Lower leg skin (tissue), 4 donors: ENCODE data around the gene CLEC1A. TPM values are rescaled to one million over a fixed set of nuclear protein-coding genes. Genes with fewer than 3 reads are reported as not detected.

Experiments used
- DNase-seq, 2 donors: peaks; one replicate each; pipeline ENCODE4 v3.0.0-alpha.2; 2019; ENCODE audit warnings: low spot score in 2 of 2
- H3K4me3 ChIP-seq: fragments of 200-600 bp; sonication (generic); 2 replicates; pipeline ENCODE4 v1.5.1; 2017; ENCODE audit warnings: mild to moderate bottlenecking, low read depth; ENCODE audit not compliant: poor library complexity, severe bottlenecking
- CTCF ChIP-seq, 3 donors: fragments of 450-650 bp; IDR thresholded peaks; one replicate each; pipeline ENCODE4 v1.5.1; 2016; ENCODE audit warnings: antibody characterized with exemption in 3 of 3, mild to moderate bottlenecking in 3 of 3, moderate library complexity in 2 of 3
- POLR2A ChIP-seq, 2 donors: fragments of 450-650 bp; IDR thresholded peaks; one replicate each; pipeline ENCODE4 v1.6.1; 2016 to 2017; ENCODE audit warnings: antibody characterized with exemption in 2 of 2, mild to moderate bottlenecking in 1 of 2, moderate library complexity in 1 of 2
- WGBS, 2 donors: methylation state at CpG; one replicate each; pipeline ENCODE4 v1.1.5; 2018; 5-methylcytosine and 5-hydroxymethylcytosine counted together
- intact Hi-C: fragments of 100-400 bp; cut with DNase I; formaldehyde crosslinking; loops from one replicate; pipeline ENCODE4 v1.15.0; 2023; ENCODE audit warnings: low total_unique reads
- total RNA-seq, 4 donors: library from RNA; depleted of rRNA; stranded (reverse); fragments of >200 nt; gene quantifications; one replicate each; pipeline ENCODE4 v1.1.0, GENCODE V29; 2016

CLEC1A gene
- total RNA-seq, 4 donors from 2014 or later, result 0.08 to 5.5 (median 0.96) TPM

GRCh38 chr12:10033783-10034545 lies 64.8 kb downstream of the CLEC1A start:
- intact Hi-C loops, result loop anchor here (10.0 kb wide), 1 partner anchor 111 kb away; no protein-coding TSS in a partner anchor

GRCh38 chr12:10031771-10032175 lies 67.0 kb downstream of the CLEC1A start:
- H3K4me3 ChIP-seq, result no peak overlapping the region
- intact Hi-C loops, result loop anchor here (10.0 kb wide), 1 partner anchor 113 kb away; no protein-coding TSS in a partner anchor
- DNase-seq, result no peak
- TF ChIP-seq POLR2A (IDR thresholded peaks at IDR 0.05) (no peak), CTCF (IDR thresholded peaks at IDR 0.05) (no peak)
- WGBS, 2 donors, result 66 to 67% methylated on average over 5 of the region's 5 CpGs

More at GRCh38 chr12:10033783-10034545, 64.8 kb downstream of the CLEC1A start:
- TF ChIP-seq POLR2A (IDR thresholded peaks at IDR 0.05) (no peak), CTCF (IDR thresholded peaks at IDR 0.05) (no peak)
- no peak for DNase-seq
- no peak overlapping the region for H3K4me3 ChIP-seq
- WGBS, 2 donors, result 84 to 90% methylated on average over 1 of the region's 1 CpG

- no peak for TF ChIP-seq CTCF (IDR thresholded peaks at IDR 0.05)
- TF ChIP-seq POLR2A (IDR thresholded peaks at IDR 0.05), result no peak
- WGBS, 2 donors, result 72 to 77% methylated on average over 4 of the region's 4 CpGs
- no peak for DNase-seq
- no peak overlapping the region for H3K4me3 ChIP-seq
- intact Hi-C loops, result loop anchor here (10.0 kb wide), 1 partner anchor 113 kb away; no protein-coding TSS in a partner anchor
Observed at GRCh38 chr12:10031321-10031720, 67.5 kb downstream of the CLEC1A start.

- intact Hi-C loops, result loop anchor here (10.0 kb wide), 1 partner anchor 114 kb away; no protein-coding TSS in a partner anchor
- H3K4me3 ChIP-seq, result no peak within 1 kb of the TSS
- 91 to 95% methylated on average over 14 of the region's 14 CpGs for WGBS, 2 donors
- TF ChIP-seq POLR2A (IDR thresholded peaks at IDR 0.05) (no peak), CTCF (IDR thresholded peaks at IDR 0.05) (no peak)
- DNase-seq, result no peak
Observed at GRCh38 chr12:10030446-10030845, 68.3 kb downstream of the CLEC1A start, which contains the start of gene CLEC9A. CLEC9A (plus strand) TSS chr12:10030682; CDS start chr12:10052688, 22,006 bp downstream.

GRCh38 chr12:10027721-10028120 lies 71.1 kb downstream of the CLEC1A start:
- DNase-seq, result no peak

More at GRCh38 chr12:10027721-10028120, 71.1 kb downstream of the CLEC1A start:
- H3K4me3 ChIP-seq, result no peak overlapping the region
- TF ChIP-seq POLR2A (IDR thresholded peaks at IDR 0.05) (no peak), CTCF (IDR thresholded peaks at IDR 0.05) (no peak)
- 58 to 63% methylated on average over 4 of the region's 4 CpGs for WGBS, 2 donors
- intact Hi-C loops, result no loop called here
